ENCODE results near the gene POLR1A. TPM values are rescaled to one million over a fixed set of nuclear protein-coding genes. Genes with fewer than 3 reads are reported as not detected.

The POLR1A gene
- total RNA-seq, 4 donors from 2014 or later, result 13.3 to 22.4 (median 16.6) TPM

DNA sequence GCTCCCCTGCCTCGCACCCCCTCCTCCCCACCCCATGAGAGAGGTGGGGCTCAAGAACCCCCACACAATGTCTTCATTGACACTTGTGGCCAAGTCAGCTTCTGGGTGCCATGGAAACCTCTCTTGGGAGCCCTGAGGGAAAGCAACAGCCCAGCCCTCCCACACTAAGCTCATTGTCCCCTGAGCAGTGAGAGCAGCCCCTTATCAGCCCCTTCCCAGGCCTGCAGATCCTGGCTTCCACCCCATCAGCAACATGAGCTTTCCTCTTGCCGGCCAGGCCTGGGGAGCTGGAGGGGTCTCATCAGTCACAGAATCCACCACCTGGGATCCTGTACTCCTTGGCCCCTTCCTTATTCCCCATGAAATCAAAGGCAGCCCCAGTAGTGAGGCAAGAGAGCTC is 109.1 kb downstream of the POLR1A start:
- DNase-seq (ENCODE audit: extremely low spot score), result no peak
- no peak overlapping the region for H3K4me3 ChIP-seq
- no peaks in the 10 kb centered on the region for H3K27me3 ChIP-seq
- intact Hi-C loops (cut with DNase I), result loop anchor here (5.0 kb wide), 1 partner anchor 109 kb away; the partner anchor contains the start of gene ST3GAL5
- TF ChIP-seq POLR2AphosphoS5 (IDR thresholded peaks at IDR 0.05) (no peak), POLR2A (IDR thresholded peaks at IDR 0.05; ENCODE audit: low read depth) (no peak), EP300 (IDR thresholded peaks at IDR 0.05) (no peak)
- TF ChIP-seq, protein P1, sequence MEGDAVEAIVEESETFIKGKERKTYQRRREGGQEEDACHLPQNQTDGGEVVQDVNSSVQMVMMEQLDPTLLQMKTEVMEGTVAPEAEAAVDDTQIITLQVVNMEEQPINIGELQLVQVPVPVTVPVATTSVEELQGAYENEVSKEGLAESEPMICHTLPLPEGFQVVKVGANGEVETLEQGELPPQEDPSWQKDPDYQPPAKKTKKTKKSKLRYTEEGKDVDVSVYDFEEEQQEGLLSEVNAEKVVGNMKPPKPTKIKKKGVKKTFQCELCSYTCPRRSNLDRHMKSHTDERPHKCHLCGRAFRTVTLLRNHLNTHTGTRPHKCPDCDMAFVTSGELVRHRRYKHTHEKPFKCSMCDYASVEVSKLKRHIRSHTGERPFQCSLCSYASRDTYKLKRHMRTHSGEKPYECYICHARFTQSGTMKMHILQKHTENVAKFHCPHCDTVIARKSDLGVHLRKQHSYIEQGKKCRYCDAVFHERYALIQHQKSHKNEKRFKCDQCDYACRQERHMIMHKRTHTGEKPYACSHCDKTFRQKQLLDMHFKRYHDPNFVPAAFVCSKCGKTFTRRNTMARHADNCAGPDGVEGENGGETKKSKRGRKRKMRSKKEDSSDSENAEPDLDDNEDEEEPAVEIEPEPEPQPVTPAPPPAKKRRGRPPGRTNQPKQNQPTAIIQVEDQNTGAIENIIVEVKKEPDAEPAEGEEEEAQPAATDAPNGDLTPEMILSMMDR (IDR thresholded peaks at IDR 0.05), result no peak
- peaks cover 55 to 74% (median 67%) of the 10 kb centered on the region in 4 donors for H3K4me1 ChIP-seq
- no peaks in the 10 kb centered on the region for H3K36me3 ChIP-seq
- H3K9me3 ChIP-seq, result no peaks in the 10 kb centered on the region
- 87% methylated on average over 2 of the region's 2 CpGs for WGBS
- peak overlapping the region; percentile 73 to 88 (median 82) for H3K27ac ChIP-seq (replicated peaks in 1 of 4)

DNA sequence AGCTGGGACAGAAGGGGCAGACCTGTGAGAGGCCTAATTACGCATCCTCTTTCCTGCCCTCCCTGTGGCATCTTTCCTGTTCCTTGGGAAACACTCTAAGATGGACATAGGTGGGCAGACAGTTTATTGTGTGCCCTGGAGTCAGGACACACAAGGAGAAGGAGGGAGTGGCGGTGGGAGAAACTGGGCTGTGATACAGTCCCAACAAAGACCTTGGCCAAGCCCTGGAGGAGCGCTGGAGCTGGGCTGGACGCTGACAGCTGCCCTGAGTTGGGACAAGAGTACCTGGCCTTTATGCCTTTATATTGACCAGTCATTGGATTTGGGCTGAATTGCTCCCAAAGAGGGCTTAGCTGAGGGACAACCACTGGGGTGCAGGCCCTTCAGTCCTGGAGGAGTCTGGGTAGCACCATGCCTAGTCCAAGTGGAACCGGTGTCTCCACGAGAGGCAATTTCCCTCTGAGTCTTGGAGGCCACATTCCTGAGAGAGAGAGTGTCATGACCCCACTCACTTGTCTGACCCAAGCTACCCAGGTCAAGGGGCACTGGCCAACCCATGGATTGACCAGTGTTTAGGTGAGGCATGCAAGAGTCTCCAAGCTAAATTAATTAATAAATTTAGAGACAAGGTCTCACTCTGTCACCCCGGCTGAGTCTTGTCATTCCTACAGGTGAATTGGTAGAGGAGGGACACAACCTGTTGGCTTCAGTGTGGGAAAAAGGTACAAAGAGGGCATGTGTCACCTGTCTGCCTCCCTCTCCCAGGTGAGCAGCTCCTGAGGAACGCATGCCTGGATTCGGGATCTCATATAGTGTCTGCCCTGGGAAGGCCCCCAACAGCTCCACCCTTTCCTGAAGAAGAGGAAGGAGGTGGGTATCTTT is 109.8 kb downstream of the POLR1A start:
- WGBS, result 84% methylated on average over 8 of the region's 9 CpGs
- Histone ChIP-seq H3K4me3 (no peak overlapping the region), H3K36me3 (no peaks in the 10 kb centered on the region), H3K27ac (replicated peaks in 1 of 4) (peak overlapping the region; percentile 73 to 88 (median 82)), H3K9me3 (no peaks in the 10 kb centered on the region), H3K4me1 (peaks cover 55 to 73% (median 67%) of the 10 kb centered on the region in 4 donors), H3K27me3 (no peaks in the 10 kb centered on the region)
- intact Hi-C loops (cut with DNase I), result loop anchor here (5.0 kb wide), 1 partner anchor 109 kb away; the partner anchor contains the start of gene ST3GAL5
- DNase-seq (ENCODE audit: extremely low spot score), result no peak
- TF ChIP-seq POLR2A (IDR thresholded peaks at IDR 0.05; ENCODE audit: low read depth) (no peak), POLR2AphosphoS5 (IDR thresholded peaks at IDR 0.05) (no peak), EP300 (IDR thresholded peaks at IDR 0.05) (no peak)
- TF ChIP-seq, protein P1 (IDR thresholded peaks at IDR 0.05), result no peak

DNA sequence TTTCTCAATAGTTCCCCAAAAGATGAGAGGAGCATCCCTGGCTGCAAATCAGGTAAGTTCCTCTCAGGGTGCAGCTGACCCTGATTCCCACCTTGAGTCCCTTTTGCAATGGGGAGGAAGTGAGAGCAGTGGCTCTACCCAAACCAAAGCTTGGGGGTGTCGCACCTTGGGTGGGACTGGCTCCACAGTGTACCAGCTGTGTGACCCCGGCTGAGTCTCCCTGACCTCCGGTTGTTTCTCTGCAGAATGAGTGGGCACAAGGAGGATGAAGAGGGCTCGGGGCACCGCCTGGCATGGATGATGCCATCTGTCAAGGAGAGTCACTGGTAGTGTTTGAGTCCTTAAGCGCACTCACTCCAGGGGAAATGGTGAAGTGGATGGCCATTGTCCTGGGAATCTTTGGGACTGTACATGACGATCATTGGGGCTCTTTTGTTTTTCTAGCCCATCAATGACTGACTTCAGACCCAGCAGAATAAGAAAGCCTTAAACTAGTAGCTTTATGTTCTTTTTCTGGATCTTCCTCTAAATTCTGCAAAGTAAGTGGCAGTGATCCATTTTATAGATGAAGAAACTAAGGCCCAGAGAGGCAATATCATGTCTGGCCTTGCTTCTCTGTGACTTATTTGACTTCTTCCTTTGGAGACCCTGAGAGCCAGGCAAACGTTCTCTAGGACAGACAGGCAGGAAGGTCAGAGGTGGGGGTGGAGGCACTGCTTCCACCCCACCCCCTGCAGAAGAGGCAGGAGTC is 110.6 kb downstream of the POLR1A start:
- DNase-seq (ENCODE audit: extremely low spot score), result no peak
- no peaks in the 10 kb centered on the region for H3K36me3 ChIP-seq
- TF ChIP-seq, protein P1 (IDR thresholded peaks at IDR 0.05), result no peak
- TF ChIP-seq POLR2A (IDR thresholded peaks at IDR 0.05; ENCODE audit: low read depth) (no peak), POLR2AphosphoS5 (IDR thresholded peaks at IDR 0.05) (no peak), EP300 (IDR thresholded peaks at IDR 0.05) (no peak)
- no peaks in the 10 kb centered on the region for H3K9me3 ChIP-seq
- no peak overlapping the region for H3K4me3 ChIP-seq
- WGBS, result 80% methylated on average over 8 of the region's 8 CpGs
- peak overlapping the region in 1 of 4 donors; percentile 83 for H3K27ac ChIP-seq (replicated peaks in 1 of 4)
- peaks cover 55 to 65% (median 64%) of the 10 kb centered on the region in 4 donors for H3K4me1 ChIP-seq
- H3K27me3 ChIP-seq, result no peaks in the 10 kb centered on the region
- intact Hi-C loops (cut with DNase I), result loop anchor here (5.0 kb wide), 1 partner anchor 108 kb away; the partner anchor contains the start of gene ST3GAL5

- Histone ChIP-seq H3K36me3 (no peaks in the 10 kb centered on the region), H3K4me3 (no peak overlapping the region), H3K27me3 (no peaks in the 10 kb centered on the region), H3K9me3 (no peaks in the 10 kb centered on the region), H3K27ac (replicated peaks in 1 of 4) (peak overlapping the region in 1 of 4 donors; percentile 5), H3K4me1 (peaks cover 51 to 61% (median 59%) of the 10 kb centered on the region in 4 donors)
- TF ChIP-seq POLR2A (IDR thresholded peaks at IDR 0.05; ENCODE audit: low read depth), result no peak
- TF ChIP-seq EP300 (IDR thresholded peaks at IDR 0.05), result no peak
- TF ChIP-seq POLR2AphosphoS5 (IDR thresholded peaks at IDR 0.05), result no peak
- TF ChIP-seq, protein P1 (IDR thresholded peaks at IDR 0.05), result no peak
- DNase-seq (ENCODE audit: extremely low spot score), result no peak
- 81% methylated on average over 3 of the region's 3 CpGs for WGBS
- intact Hi-C loops (cut with DNase I), result no loop called here
Measured at GRCh38 chr2:85994421-85994777, 111.3 kb downstream of the POLR1A start.
